Esophagus (tissue), 2 donors: Measurements from ENCODE around the gene CHFR. TPM values are rescaled to one million over a fixed set of nuclear protein-coding genes. Genes with fewer than 3 reads are reported as not detected.
"Not testable (repeated sequence)": the region's sequence is repeated elsewhere in the genome, so short reads cannot be mapped to it uniquely, and the experiment has no call there.

ENCODE experiments used
- H3K27ac ChIP-seq, 2 donors: one replicate each; pipeline ENCODE4 v1.5.1; 2013; ENCODE audit warnings: low read depth in 2 of 2, mild to moderate bottlenecking in 2 of 2, inconsistent platforms in 1 of 2, low read length in 1 of 2, moderate library complexity in 1 of 2
- H3K27me3 ChIP-seq, 2 donors: one replicate each; pipeline ENCODE4 v1.6.1; 2013; ENCODE audit warnings: low read length in 2 of 2, control low read depth in 1 of 2, mild to moderate bottlenecking in 1 of 2; ENCODE audit not compliant: insufficient read depth in 2 of 2, control insufficient read depth in 1 of 2
- H3K36me3 ChIP-seq, 2 donors: one replicate each; pipeline ENCODE4 v1.6.1; 2013; ENCODE audit warnings: low read length in 1 of 2; ENCODE audit not compliant: control insufficient read depth in 2 of 2, insufficient read depth in 2 of 2
- H3K4me1 ChIP-seq, 2 donors: one replicate each; pipeline ENCODE4 v1.6.1; 2013; ENCODE audit warnings: low read length in 1 of 2; ENCODE audit not compliant: control insufficient read depth in 2 of 2, insufficient read depth in 2 of 2
- H3K4me3 ChIP-seq, 2 donors: one replicate each; pipeline ENCODE4 v1.5.1; 2013; ENCODE audit warnings: low read length in 2 of 2, mild to moderate bottlenecking in 2 of 2, low read depth in 1 of 2, moderate library complexity in 1 of 2
- H3K9me3 ChIP-seq, 2 donors: one replicate each; pipeline ENCODE4 v1.6.1; 2013; ENCODE audit warnings: mild to moderate bottlenecking in 2 of 2, low read depth in 1 of 2, low read length in 1 of 2, moderate library complexity in 1 of 2; ENCODE audit not compliant: control insufficient read depth in 2 of 2, insufficient read depth in 1 of 2
- WGBS, 2 donors: extraction: QIAGEN DNeasy Blood & Tissue Kit; methylation state at CpG; one replicate each; pipeline ENCODE4 v1.1.7; 2013; 5-methylcytosine and 5-hydroxymethylcytosine counted together
- polyA plus RNA-seq, 2 donors: library from polyadenylated mRNA; stranded (reverse); fragments of 200-250 nt; gene quantifications; one replicate each; pipeline ENCODE4 v1.2.3, GENCODE V29; 2013
- donor health status: healthy with polysubstance abuse.
- donor health status: Bipolar disorder and iron deficiency.

CHFR gene
- polyA plus RNA-seq, 2 donors: 20.4 to 30.2 TPM

- Histone ChIP-seq H3K9me3 (no peaks in the 10 kb centered on the region), H3K27ac (no peak overlapping the region), H3K27me3 (no peaks in the 10 kb centered on the region), H3K4me1 (peaks cover 0 to 8% of the 10 kb centered on the region in 2 donors), H3K4me3 (no peak overlapping the region), H3K36me3 (peaks cover 0 to 26% of the 10 kb centered on the region in 2 donors)
- whole genome bisulfite sequencing, 2 donors: 94 to 95% methylated on average over 16 of the region's 16 CpGs
Measured at GRCh38 chr12:132825861-132826260, 61.5 kb downstream of the CHFR start.

DNA sequence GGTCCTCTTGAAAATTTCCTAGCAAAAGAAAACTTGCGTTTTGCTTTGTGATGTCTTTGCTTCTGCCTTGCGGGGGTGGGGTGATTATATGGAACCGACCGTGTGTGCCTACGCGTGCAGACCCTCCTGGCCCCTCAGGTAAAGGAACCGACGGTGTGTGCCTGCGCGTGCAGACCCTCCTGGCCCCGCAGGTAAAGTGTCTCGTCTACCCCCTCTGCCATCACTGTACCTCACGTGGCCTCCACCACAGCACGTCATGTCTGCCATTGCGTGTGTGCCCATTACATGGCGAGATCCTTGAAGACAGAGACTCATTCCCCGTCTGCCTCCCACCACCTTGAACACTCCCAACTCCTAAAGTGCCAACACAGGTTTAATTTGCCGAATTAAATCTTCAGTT lies 62.3 kb downstream of the CHFR start:
- peaks cover 0 to 8% of the 10 kb centered on the region in 2 donors for H3K4me1 ChIP-seq
- H3K27ac ChIP-seq: peak overlapping the region in 1 of 2 donors; percentile 78
- 91 to 94% methylated on average over 18 of the region's 18 CpGs for WGBS, 2 donors

GRCh38 chr12:132824053-132824452 lies 63.4 kb downstream of the CHFR start:
- no peaks in the 10 kb centered on the region for H3K9me3 ChIP-seq
- peaks cover 9 to 36% of the 10 kb centered on the region in 2 donors for H3K36me3 ChIP-seq
- H3K4me1 ChIP-seq: peaks cover 0 to 8% of the 10 kb centered on the region in 2 donors
- 81 to 83% methylated on average over 7 of the region's 7 CpGs for WGBS, 2 donors
- H3K27ac ChIP-seq: peak overlapping the region; percentile 18 to 78
- H3K27me3 ChIP-seq: no peaks in the 10 kb centered on the region
- H3K4me3 ChIP-seq: no peak overlapping the region

More for the DNA sequence above, 62.3 kb downstream of the CHFR start:
- H3K4me3 ChIP-seq: no peak overlapping the region
- peaks cover 6 to 31% of the 10 kb centered on the region in 2 donors for H3K36me3 ChIP-seq
- H3K27me3 ChIP-seq: no peaks in the 10 kb centered on the region
- H3K9me3 ChIP-seq: no peaks in the 10 kb centered on the region

- peaks cover 2% of the 10 kb centered on the region in 2 donors for H3K4me1 ChIP-seq
- H3K36me3 ChIP-seq: peaks cover 19 to 43% of the 10 kb centered on the region in 2 donors
- H3K27me3 ChIP-seq: no peaks in the 10 kb centered on the region
- 92% methylated on average over 8 of the region's 8 CpGs for WGBS, 2 donors
- H3K4me3 ChIP-seq: no peak overlapping the region
- H3K9me3 ChIP-seq: no peaks in the 10 kb centered on the region
- no peak overlapping the region for H3K27ac ChIP-seq
Measured at GRCh38 chr12:132818562-132818961, 68.8 kb downstream of the CHFR start.

DNA sequence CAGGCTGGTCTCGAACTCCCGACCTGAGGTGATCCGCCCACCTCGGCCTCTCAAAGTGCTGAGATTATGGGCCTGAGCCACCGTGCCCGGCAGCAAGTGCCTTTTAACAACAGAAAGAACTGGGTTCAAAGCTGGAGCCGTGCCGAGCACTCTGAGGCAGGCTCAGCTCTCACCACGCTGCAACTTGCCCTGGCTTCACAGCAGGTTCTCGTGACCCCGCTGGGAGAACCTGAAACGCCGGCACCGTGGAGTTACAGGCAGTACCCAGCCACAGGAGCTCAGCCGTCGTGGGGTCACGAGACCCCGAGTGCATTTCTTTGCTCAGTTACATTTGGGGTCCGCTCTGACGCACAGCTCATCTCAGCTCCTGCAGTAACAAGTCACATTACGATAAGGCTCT lies 73.2 kb downstream of the CHFR start:
- no peak overlapping the region for H3K27ac ChIP-seq
- H3K9me3 ChIP-seq: no peaks in the 10 kb centered on the region
- peaks cover 0 to 2% of the 10 kb centered on the region in 2 donors for H3K4me1 ChIP-seq
- WGBS, 2 donors: 97 to 99% methylated on average over 21 of the region's 21 CpGs
- H3K4me3 ChIP-seq: no peak overlapping the region
- peaks cover 21 to 29% of the 10 kb centered on the region in 2 donors for H3K36me3 ChIP-seq
- H3K27me3 ChIP-seq: no peaks in the 10 kb centered on the region

DNA sequence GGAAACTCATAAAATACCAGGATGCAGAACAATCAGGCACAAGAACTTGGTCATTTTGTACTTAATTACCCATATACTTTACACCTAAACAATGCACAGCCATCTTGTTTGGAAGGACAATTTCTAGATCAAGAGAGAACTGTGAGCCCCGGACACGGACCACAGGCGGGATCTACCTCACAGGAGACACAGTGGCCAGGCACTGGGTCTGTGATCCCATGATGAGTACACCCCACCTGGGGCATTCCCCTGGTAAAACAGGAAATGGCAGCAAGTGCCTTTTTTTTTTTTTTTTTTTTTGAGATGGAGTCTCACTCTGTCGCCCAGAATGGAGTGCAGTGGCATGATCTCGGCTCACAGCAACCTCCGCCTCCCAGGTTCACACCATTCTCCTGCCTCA lies 74.0 kb downstream of the CHFR start:
- H3K9me3 ChIP-seq: no peaks in the 10 kb centered on the region
- H3K36me3 ChIP-seq: peaks cover 21 to 32% of the 10 kb centered on the region in 2 donors
- WGBS, 2 donors: 94 to 95% methylated on average over 5 to 6 of the region's 6 CpGs
- no peak overlapping the region for H3K4me3 ChIP-seq
- H3K27ac ChIP-seq: no peak overlapping the region
- H3K27me3 ChIP-seq: no peaks in the 10 kb centered on the region
- peaks cover 0 to 2% of the 10 kb centered on the region in 2 donors for H3K4me1 ChIP-seq

DNA sequence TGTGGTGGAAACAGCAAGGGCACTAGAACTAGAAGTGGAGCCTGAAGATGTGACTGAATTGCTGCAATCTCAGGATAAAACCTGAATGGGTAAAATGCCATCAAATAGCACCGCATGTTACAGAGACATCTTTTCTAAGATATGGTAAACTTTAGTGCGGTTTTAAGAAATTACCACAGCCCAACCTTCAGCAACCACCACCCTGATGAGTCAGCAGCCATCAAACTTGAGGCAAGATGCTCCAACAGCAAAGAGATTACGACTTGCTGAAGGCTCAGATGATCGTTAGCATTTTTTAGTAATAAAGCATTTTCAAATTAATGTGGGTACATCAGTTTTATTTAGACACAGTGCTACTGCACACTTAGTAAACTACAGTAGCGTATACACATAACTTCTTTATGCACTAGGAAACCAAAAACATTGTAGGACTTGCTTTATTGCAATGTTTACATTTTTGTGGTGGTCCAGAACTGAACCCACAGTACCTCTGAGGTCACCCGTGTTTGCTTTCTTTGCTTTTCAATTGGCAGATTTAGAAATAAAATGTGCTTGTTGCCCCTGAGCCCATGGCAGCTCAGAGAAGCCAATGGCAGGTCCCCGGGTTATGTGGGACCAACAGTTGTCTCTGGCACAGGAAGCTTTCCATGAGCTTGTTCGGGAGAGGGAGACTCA lies 74.6 kb downstream of the CHFR start:
- WGBS, 2 donors: 84 to 89% methylated on average over 8 of the region's 8 CpGs
- Histone ChIP-seq H3K4me3 (no peak overlapping the region), H3K4me1 (peaks cover 0 to 2% of the 10 kb centered on the region in 2 donors), H3K9me3 (no peaks in the 10 kb centered on the region), H3K27me3 (no peaks in the 10 kb centered on the region), H3K27ac (no peak overlapping the region), H3K36me3 (peaks cover 21 to 31% of the 10 kb centered on the region in 2 donors)

- 71 to 74% methylated on average over 12 to 13 of the region's 13 CpGs for WGBS, 2 donors
Measured at GRCh38 chr12:132809391-132809790, 78.0 kb downstream of the CHFR start.

DNA sequence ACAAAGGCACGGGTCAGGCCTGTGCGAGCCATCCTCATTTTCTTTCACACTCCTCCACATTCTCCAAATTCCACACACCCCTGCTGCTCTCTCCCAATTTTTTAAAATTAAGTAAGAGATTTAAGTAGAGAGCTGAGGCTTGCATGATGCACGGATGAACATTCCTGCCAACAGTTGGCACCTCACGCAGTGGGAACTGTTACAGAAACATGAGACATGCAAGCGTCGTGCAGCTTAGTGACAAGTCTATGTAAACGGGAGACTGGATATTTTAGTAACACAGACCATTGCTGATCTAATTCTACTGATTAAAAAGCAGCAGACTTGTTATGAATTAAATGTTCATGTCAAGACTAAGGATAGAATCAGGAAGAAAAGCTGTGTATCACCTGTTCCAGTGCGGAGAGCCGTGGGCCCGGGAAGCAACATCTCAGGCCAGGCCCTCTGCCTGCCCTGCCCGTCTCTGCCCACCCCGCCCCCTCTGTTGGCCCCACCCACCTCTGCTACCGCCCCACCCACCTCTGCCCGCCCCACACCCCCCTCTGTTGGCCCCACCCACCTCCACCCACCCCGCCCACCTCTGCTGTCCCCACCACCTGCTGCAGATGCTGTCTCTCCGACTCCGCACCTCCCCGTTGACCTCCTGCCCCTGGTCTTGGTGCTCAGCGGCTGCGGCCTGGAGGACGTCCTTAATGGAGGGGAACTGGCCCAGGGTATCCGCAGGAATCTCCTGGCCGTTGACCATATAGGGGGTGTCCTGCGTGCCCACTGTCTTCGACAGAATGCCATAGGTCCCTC lies 79.9 kb downstream of the CHFR start:
- peaks cover 26 to 45% of the 10 kb centered on the region in 2 donors for H3K36me3 ChIP-seq
- no peaks in the 10 kb centered on the region for H3K4me1 ChIP-seq
- no peaks in the 10 kb centered on the region for H3K27me3 ChIP-seq
- H3K9me3 ChIP-seq: peaks cover 0 to 3% of the 10 kb centered on the region in 2 donors
- WGBS, 2 donors: 79 to 87% methylated on average over 23 to 25 of the region's 25 CpGs
- no peak overlapping the region for H3K4me3 ChIP-seq
- no peak overlapping the region for H3K27ac ChIP-seq

More at GRCh38 chr12:132809391-132809790, 78.0 kb downstream of the CHFR start:
- not testable (repeated sequence) for H3K9me3 ChIP-seq, H3K4me3 ChIP-seq, H3K27ac ChIP-seq, H3K27me3 ChIP-seq, H3K4me1 ChIP-seq
- peaks cover 25 to 37% of the 10 kb centered on the region in 2 donors for H3K36me3 ChIP-seq
